Osteoblast (primary cell): ENCODE results near the gene ZNF2. TPM values are rescaled to one million over a fixed set of nuclear protein-coding genes. Genes with fewer than 3 reads are reported as not detected.

Experiments used
- DNase-seq: peaks from one replicate; pipeline ENCODE4 v3.0.0; 2011; ENCODE audit warnings: low spot score, mixed read lengths; ENCODE audit not compliant: insufficient read length; ENCODE audit errors: missing footprints
- H2AFZ ChIP-seq: 2 replicates; pipeline ENCODE4 v1.6.0; 2011; ENCODE audit warnings: mild to moderate bottlenecking, low read length
- H3K27ac ChIP-seq: 2 replicates; pipeline ENCODE4 v1.5.1; 2011; ENCODE audit warnings: mild to moderate bottlenecking, low read depth, low read length, moderate library complexity
- H3K27me3 ChIP-seq: 2 replicates; pipeline ENCODE4 v1.6.0; 2012; ENCODE audit warnings: mild to moderate bottlenecking, control low read depth, inconsistent platforms, low read length, moderate library complexity; ENCODE audit not compliant: insufficient read depth
- H3K36me3 ChIP-seq: 2 replicates; pipeline ENCODE4 v1.5.1; 2011; ENCODE audit warnings: mild to moderate bottlenecking, low read length, control low read depth, moderate library complexity; ENCODE audit not compliant: insufficient read depth
- H3K4me1 ChIP-seq: 2 replicates; pipeline ENCODE4 v1.5.1; 2011; ENCODE audit warnings: mild to moderate bottlenecking, low read length, control low read depth, moderate library complexity; ENCODE audit not compliant: insufficient read depth
- H3K4me2 ChIP-seq: 2 replicates; pipeline ENCODE4 v1.6.0; 2011; ENCODE audit warnings: mild to moderate bottlenecking, low read length; ENCODE audit not compliant: insufficient read depth
- H3K4me3 ChIP-seq: fragments of 200-600 bp; sonication (generic); 3 replicates; pipeline ENCODE4 v1.5.1; 2012; ENCODE audit warnings: mild to moderate bottlenecking, low read length, inconsistent platforms; ENCODE audit not compliant: insufficient read depth
- H3K79me2 ChIP-seq: 2 replicates; pipeline ENCODE4 v1.6.0; 2012; ENCODE audit warnings: mild to moderate bottlenecking, low read length, control low read depth, inconsistent platforms; ENCODE audit not compliant: insufficient read depth
- H3K9me3 ChIP-seq: 2 replicates; pipeline ENCODE4 v1.5.1; 2011; ENCODE audit warnings: low read depth, low read length, control low read depth
- H4K20me1 ChIP-seq: 2 replicates; pipeline ENCODE4 v1.6.0; 2012; ENCODE audit warnings: mild to moderate bottlenecking, low read length, control low read depth; ENCODE audit not compliant: insufficient read depth
- CTCF ChIP-seq: IDR thresholded peaks from 2 replicates; pipeline ENCODE4 v1.5.1; 2011; ENCODE audit warnings: mild to moderate bottlenecking, low read depth, low read length, moderate library complexity; ENCODE audit errors: extremely low read depth
- total RNA-seq: library from RNA; depleted of rRNA; stranded (reverse); fragments of >200 nt; gene quantifications from 2 replicates; pipeline ENCODE4 v1.2.3, GENCODE V29; 2012

Gene ZNF2
- total RNA-seq, 1 donor = 10.9 TPM

- H3K27me3 ChIP-seq = peaks cover 8% of the 10 kb centered on the region
- H3K4me2 ChIP-seq = no peak overlapping the region
- H2AFZ ChIP-seq = no peak overlapping the region
- TF ChIP-seq CTCF = peak; percentile 91
- H3K27ac ChIP-seq = no peak overlapping the region
- peaks cover 5% of the 10 kb centered on the region for H3K4me1 ChIP-seq
- H4K20me1 ChIP-seq = no peaks in the 10 kb centered on the region
- no peaks in the 10 kb centered on the region for H3K79me2 ChIP-seq
- no peaks in the 10 kb centered on the region for H3K9me3 ChIP-seq
- peak; percentile 83 for DNase-seq
- no peak overlapping the region for H3K4me3 ChIP-seq
- H3K36me3 ChIP-seq = no peaks in the 10 kb centered on the region
Measured at GRCh38 chr2:95231723-95232122, 66.1 kb downstream of the ZNF2 start.

- Histone ChIP-seq H3K4me3 (no peak overlapping the region), H4K20me1 (no peaks in the 10 kb centered on the region), H3K27me3 (peaks cover 8% of the 10 kb centered on the region), H3K79me2 (no peaks in the 10 kb centered on the region), H3K4me2 (no peak overlapping the region), H3K9me3 (no peaks in the 10 kb centered on the region), H3K4me1 (peaks cover 5% of the 10 kb centered on the region), H3K36me3 (no peaks in the 10 kb centered on the region), H2AFZ (no peak overlapping the region), H3K27ac (no peak overlapping the region)
- DNase-seq = no peak
- no peak for TF ChIP-seq CTCF
Measured at GRCh38 chr2:95232232-95232631, 66.6 kb downstream of the ZNF2 start.

Other genes starting within 250 kb of the ZNF2 start
- gene MAL, start 140.1 kb upstream of the ZNF2 start, total RNA-seq = not detected in 2 replicates
- 27.1 and 29.2 TPM in 2 replicates for gene MRPS5, start 44.0 kb upstream of the ZNF2 start, total RNA-seq
- gene ZNF514, start 6.0 kb upstream of the ZNF2 start, total RNA-seq = 14.5 and 15.6 TPM in 2 replicates
- 6.2 and 6.5 TPM in 2 replicates for gene ZNF892, start 41.7 kb downstream of the ZNF2 start, total RNA-seq
- gene PROM2, start 108.6 kb downstream of the ZNF2 start, total RNA-seq = 0.29 and 0.36 TPM in 2 replicates
- gene KCNIP3, start 131.5 kb downstream of the ZNF2 start, total RNA-seq = under 0.01 and 0.29 TPM in 2 replicates
- gene FAHD2A, start 236.9 kb downstream of the ZNF2 start, total RNA-seq = 19.7 and 21.4 TPM in 2 replicates